DND-41 (cell line): Measurements from ENCODE around the gene SYCP2L.

Source experiments
- EZH2 ChIP-seq: IDR thresholded peaks from 3 replicates; pipeline ENCODE4 v1.6.1; 2012; ENCODE audit warnings: borderline replicate concordance, low read depth, mild to moderate bottlenecking, moderate library complexity, low read length, inconsistent platforms; ENCODE audit not compliant: severe bottlenecking
- TF ChIP-seq, protein P1 (sequence below): IDR thresholded peaks from 2 replicates; pipeline ENCODE4 v1.5.1; 2012; ENCODE audit warnings: borderline replicate concordance, low read length, moderate library complexity, mild to moderate bottlenecking; ENCODE audit not compliant: poor library complexity, severe bottlenecking; ENCODE audit errors: extremely low read depth

DNA sequence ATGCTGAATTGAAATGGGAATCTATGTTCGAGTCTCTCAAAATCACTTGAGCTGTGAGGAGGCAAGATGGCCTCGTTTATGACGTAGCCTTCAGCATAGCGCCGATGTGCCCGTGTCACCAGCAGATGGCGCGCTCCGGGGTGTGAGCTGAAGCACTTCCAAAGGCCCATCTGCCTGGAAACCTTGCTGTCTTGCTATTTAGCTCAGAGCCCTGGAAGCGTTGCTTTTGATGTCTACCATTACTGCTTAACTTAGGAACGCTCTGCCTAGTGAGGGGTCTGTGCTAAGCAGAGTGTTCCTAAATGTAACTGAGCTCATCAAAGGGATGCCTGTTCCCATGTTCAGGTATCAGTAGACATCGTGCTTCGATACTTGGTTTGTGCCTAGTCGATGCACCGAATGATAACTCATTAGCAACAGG is 67.7 kb downstream of the SYCP2L start:
- TF ChIP-seq, protein P1, sequence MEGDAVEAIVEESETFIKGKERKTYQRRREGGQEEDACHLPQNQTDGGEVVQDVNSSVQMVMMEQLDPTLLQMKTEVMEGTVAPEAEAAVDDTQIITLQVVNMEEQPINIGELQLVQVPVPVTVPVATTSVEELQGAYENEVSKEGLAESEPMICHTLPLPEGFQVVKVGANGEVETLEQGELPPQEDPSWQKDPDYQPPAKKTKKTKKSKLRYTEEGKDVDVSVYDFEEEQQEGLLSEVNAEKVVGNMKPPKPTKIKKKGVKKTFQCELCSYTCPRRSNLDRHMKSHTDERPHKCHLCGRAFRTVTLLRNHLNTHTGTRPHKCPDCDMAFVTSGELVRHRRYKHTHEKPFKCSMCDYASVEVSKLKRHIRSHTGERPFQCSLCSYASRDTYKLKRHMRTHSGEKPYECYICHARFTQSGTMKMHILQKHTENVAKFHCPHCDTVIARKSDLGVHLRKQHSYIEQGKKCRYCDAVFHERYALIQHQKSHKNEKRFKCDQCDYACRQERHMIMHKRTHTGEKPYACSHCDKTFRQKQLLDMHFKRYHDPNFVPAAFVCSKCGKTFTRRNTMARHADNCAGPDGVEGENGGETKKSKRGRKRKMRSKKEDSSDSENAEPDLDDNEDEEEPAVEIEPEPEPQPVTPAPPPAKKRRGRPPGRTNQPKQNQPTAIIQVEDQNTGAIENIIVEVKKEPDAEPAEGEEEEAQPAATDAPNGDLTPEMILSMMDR, result peak; percentile 75
- TF ChIP-seq EZH2, result no peak
